M059J (cell line): ENCODE data around the gene SCAANT1. TPM values are rescaled to one million over a fixed set of nuclear protein-coding genes. Genes with fewer than 3 reads are reported as not detected.

Experiments used
- DNase-seq: peaks from one replicate; pipeline ENCODE4 v3.0.0-alpha.2; 2012; ENCODE audit warnings: low read depth
- total RNA-seq: library from RNA; depleted of rRNA; stranded (reverse); fragments of >200 nt; shearing (Covaris generic); gene quantifications from 2 replicates; pipeline ENCODE4 v1.2.3, GENCODE V29; 2014; rRNA removed

SCAANT1 gene
- total RNA-seq, 1 experiment from 2014 or later: not detected

DNA sequence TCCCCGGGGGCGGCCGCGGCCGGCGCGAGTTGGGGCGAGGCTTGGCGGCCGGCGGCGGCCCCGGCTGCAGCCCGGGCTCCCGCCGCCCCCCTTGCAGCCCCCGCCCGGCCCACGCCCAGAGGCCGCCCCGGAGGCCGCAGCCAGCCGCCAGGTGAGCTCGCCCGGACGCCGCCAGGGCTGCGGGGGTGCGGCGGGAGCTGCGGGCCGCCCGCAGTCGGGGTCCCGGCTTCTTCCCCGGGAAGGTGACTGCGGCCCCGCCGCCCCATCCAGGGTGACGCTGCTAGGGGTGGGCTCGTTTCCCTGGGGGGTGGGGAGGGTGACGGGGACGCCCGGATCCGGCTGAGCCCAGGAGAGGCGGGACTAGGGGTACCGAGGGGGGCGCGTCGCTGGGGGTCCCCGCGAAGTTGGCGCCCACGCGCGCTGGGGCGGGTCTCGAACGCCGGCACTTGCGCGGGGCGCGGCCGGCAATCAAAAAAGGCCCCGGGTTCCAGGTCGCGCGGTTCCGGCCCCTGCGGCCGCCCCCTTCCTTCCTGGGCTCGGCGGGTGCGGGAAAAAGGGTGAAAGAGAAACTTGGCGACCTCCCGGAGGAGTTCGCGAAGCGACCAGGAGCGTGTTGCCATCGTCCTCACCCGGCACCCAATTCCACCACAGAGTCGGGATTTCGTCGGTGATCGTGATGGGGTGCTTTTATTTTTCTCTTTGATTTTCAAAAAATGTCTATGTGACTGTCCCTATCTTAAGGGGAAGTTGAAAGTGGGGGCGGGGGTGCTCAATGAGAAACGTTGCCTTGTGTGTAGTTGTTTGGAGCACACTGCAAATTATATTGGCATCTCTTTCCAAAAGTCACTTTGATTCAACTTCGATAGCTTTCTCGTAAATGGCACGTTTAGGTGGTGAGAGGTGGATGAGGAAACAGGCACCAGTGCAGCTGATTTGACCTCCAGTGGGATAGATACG is 47.9 kb downstream of the SCAANT1 start:
- peak; percentile 15 for DNase-seq

- peak; percentile 45 for DNase-seq
Measured at GRCh38 chr3:63863150-63864007, 48.8 kb downstream of the SCAANT1 start, which contains the start of the genes ATXN7 and THOC7. ATXN7 (plus strand) TSS chr3:63863867; CDS start chr3:63912599, 48,732 bp downstream. THOC7 (minus strand) TSS chr3:63863805; CDS start chr3:63863790, 15 bp downstream.

DNA sequence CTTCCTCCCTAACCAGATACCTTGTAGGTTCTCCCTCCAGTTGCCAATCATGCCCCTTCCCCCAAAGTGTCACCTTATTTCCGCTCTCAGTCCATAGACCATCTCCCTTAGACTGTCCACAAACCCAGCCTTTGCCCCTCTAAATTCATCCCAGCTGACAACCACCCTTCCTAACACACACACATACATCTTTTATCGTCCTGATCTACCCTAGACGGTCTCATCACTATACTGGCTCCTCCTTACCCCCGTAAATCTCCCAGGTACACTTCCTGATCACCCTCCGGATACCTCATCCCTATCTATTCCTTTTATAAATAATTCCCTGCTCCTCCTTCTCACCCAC is 49.4 kb downstream of the SCAANT1 start:
- DNase-seq: no peak

Other genes starting within 250 kb of the SCAANT1 start
- not detected in 2 replicates for gene C3orf49, start 93.1 kb downstream of the SCAANT1 start, total RNA-seq
- 43.6 and 61.4 TPM in 2 replicates for gene THOC7, start 48.6 kb downstream of the SCAANT1 start, total RNA-seq
- 3.2 and 5.4 TPM in 2 replicates for gene ATXN7, start 48.5 kb downstream of the SCAANT1 start, total RNA-seq
- 62.8 and 85.1 TPM in 2 replicates for gene PSMD6, start 111.1 kb upstream of the SCAANT1 start, total RNA-seq